Adrenal gland (tissue), 12 donors: ENCODE measurements around the gene SAMD4B. TPM values are rescaled to one million over a fixed set of nuclear protein-coding genes. Genes with fewer than 3 reads are reported as not detected.

Experiments used
- DNase-seq, 7 donors: peaks; one replicate each; pipeline ENCODE4 v3.0.0-alpha.2; 2019 to 2020
- H3K27ac ChIP-seq, 5 donors: fragments of 200-600 bp; sonication (generic) in 4 of 5; 1 replicate in 3 of 5; 2 replicates in 2 of 5; pipeline versions ENCODE4 v1.5.1 to v1.8.0; 2016 to 2020; ENCODE audit warnings: mild to moderate bottlenecking in 1 of 5
- H3K27me3 ChIP-seq: fragments of 200-600 bp; 2 replicates; pipeline ENCODE4 v1.8.0; 2021
- H3K36me3 ChIP-seq, 2 donors: fragments of 200-600 bp; replicated peaks in 1 of 2; 1 replicate in 1 of 2; 2 replicates in 1 of 2; pipeline versions ENCODE4 v1.5.1 to v1.8.0; 2018 to 2022
- H3K4me1 ChIP-seq, 2 donors: fragments of 200-600 bp; replicated peaks in 1 of 2; 1 replicate in 1 of 2; 2 replicates in 1 of 2; pipeline versions ENCODE4 v1.5.1 to v1.8.0; 2018 to 2021
- H3K4me3 ChIP-seq, 4 donors: fragments of 200-600 bp; sonication (generic) in 3 of 4; one replicate each; pipeline ENCODE4 v1.5.1; 2016 to 2018
- H3K9me3 ChIP-seq, 3 donors: fragments of 200-600 bp; sonication (generic) in 1 of 3; replicated peaks in 1 of 3; 1 replicate in 2 of 3; 2 replicates in 1 of 3; pipeline versions ENCODE4 v1.5.1 to v1.8.0; 2016 to 2021
- POLR2A ChIP-seq, 2 donors: fragments of 450-650 bp; IDR thresholded peaks; one replicate each; pipeline ENCODE4 v1.6.1; 2017; ENCODE audit warnings: antibody characterized with exemption in 2 of 2, mild to moderate bottlenecking in 2 of 2, moderate library complexity in 1 of 2
- WGBS, 4 donors: extraction: QIAGEN DNeasy Blood & Tissue Kit in 2 of 4; methylation state at CpG; one replicate each; pipeline versions ENCODE4 v1.1.5 to v1.1.7; 2013 to 2017; 5-methylcytosine and 5-hydroxymethylcytosine counted together
- intact Hi-C, 2 donors: fragments of 100-400 bp; cut with DNase I; formaldehyde crosslinking; loops; one replicate each; pipeline versions ENCODE4 v1.14.1 to v1.15.0; 2022 to 2023
- polyA plus RNA-seq, 3 donors: library from polyadenylated mRNA; stranded (reverse); fragments of 200-250 nt in 2 of 3; fragments of 350-450 nt in 1 of 3; fragmentation: Illumina TruSeq in 1 of 3; extraction: RNeasy Lipid Tissue Mini Kit (QIAGEN cat#74804) in 1 of 3; gene quantifications; one replicate each; pipeline ENCODE4 v1.2.3, GENCODE V29; 2013 to 2014
- total RNA-seq, 9 donors: library from RNA; depleted of rRNA in 4 of 9; stranded (reverse); fragments of >200 nt in 4 of 9; fragments of 120-200 nt in 1 of 9; fragmentation: NEBNext Ultra II Directional in 1 of 9; extraction: Animal tissue kit (Norgen Biotek cat#: 25700) in 1 of 9; gene quantifications; one replicate each; pipeline versions ENCODE4 v1.1.0 to v1.2.4, GENCODE V29; 2013 to 2023
- TF ChIP-seq, protein P1 (sequence below), 6 experiments: fragments of 450-650 bp in 4 of 6; fragments of 200-600 bp in 2 of 6; sonication (generic) in 1 of 6; IDR thresholded peaks; 1 replicate in 5 of 6; 2 replicates in 1 of 6; pipeline versions ENCODE4 v1.5.1 to v1.8.0; 2016 to 2021; ENCODE audit warnings: antibody characterized with exemption in 6 of 6, mild to moderate bottlenecking in 2 of 6, moderate library complexity in 1 of 6
- donor health status: healthy with polysubstance abuse.
- donor health status: Bipolar disorder and iron deficiency.
- donor health status: DM: yes; HTN: yes; CAD: no.
- donor health status: DM: no; HTN: no; CAD: no.
- donor health status: DM: no; HTN: no; CAD: no.
- donor health status: DM: yes; HTN: yes; CAD: no.

SAMD4B gene
- total and polyA plus RNA-seq, 12 donors = 37.9 to 280 (median 98.6) TPM

DNA sequence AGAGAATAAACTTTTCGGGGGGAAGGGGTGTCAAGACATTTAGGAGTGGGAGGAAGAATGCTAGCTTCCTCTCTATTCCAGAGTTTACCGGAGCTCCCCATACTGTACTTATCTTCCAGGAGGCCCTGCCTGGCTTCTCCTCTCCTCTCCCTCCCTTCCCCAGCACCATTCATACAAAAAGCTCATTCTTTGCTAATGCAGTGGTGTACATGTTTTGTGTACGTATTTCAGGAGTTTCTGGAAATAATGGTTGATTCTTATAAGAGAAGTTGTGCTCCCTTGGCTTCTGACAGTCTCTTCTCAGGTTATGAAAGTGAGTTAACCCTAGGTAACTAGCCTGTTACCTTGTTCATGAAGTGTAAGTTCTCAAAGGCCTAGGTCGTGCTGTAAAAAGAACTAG, 7.1 kb downstream of the SAMD4B start:
- peaks cover 5 to 48% of the 10 kb centered on the region in 2 donors for H3K4me1 ChIP-seq
- H3K27me3 ChIP-seq = no peaks in the 10 kb centered on the region
- peaks cover 0 to 26% of the 10 kb centered on the region in 2 donors for H3K36me3 ChIP-seq
- WGBS, 4 donors = 81 to 94% (median 89%) methylated on average over 4 of the region's 4 CpGs
- intact Hi-C loops = loop anchor here in 1 of 2 donors (5.0 kb wide), 1 partner anchor 33 kb away; no protein-coding TSS in a partner anchor
- no peak for DNase-seq
- TF ChIP-seq POLR2A (IDR thresholded peaks at IDR 0.05) = no peak
- TF ChIP-seq, protein P1, sequence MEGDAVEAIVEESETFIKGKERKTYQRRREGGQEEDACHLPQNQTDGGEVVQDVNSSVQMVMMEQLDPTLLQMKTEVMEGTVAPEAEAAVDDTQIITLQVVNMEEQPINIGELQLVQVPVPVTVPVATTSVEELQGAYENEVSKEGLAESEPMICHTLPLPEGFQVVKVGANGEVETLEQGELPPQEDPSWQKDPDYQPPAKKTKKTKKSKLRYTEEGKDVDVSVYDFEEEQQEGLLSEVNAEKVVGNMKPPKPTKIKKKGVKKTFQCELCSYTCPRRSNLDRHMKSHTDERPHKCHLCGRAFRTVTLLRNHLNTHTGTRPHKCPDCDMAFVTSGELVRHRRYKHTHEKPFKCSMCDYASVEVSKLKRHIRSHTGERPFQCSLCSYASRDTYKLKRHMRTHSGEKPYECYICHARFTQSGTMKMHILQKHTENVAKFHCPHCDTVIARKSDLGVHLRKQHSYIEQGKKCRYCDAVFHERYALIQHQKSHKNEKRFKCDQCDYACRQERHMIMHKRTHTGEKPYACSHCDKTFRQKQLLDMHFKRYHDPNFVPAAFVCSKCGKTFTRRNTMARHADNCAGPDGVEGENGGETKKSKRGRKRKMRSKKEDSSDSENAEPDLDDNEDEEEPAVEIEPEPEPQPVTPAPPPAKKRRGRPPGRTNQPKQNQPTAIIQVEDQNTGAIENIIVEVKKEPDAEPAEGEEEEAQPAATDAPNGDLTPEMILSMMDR (IDR thresholded peaks at IDR 0.05) = no peak
- no peak overlapping the region for H3K4me3 ChIP-seq
- H3K9me3 ChIP-seq = no peaks in the 10 kb centered on the region
- H3K27ac ChIP-seq = peak overlapping the region in 1 of 5 donors; percentile 1

DNA sequence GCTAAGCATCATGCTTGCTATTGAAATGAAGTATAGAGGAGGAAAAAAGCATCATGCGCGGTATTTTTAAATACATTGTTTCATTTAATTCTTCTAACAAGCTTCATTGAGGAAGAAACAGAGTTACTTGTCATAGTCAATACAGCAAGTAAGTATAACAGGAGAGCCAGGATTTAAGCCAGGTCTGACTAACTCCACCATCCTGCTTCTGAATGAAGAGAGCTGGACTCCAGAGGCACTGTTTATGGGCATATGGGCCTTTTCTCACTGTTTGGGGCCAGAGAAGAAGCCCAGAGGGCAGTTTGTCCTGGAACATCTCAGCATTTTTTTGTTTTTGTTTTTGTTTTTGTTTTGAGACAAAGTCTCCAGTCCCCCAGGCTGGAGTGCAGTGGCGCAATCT, 7.9 kb downstream of the SAMD4B start:
- Histone ChIP-seq H3K27me3 (no peaks in the 10 kb centered on the region), H3K4me1 (peaks cover 0 to 39% of the 10 kb centered on the region in 2 donors), H3K36me3 (peaks cover 0 to 34% of the 10 kb centered on the region in 2 donors), H3K27ac (no peak overlapping the region), H3K9me3 (no peaks in the 10 kb centered on the region), H3K4me3 (no peak overlapping the region)
- no peak for DNase-seq
- WGBS, 4 donors = 95 to 97% (median 96%) methylated on average over 3 of the region's 3 CpGs
- TF ChIP-seq, protein P1 (IDR thresholded peaks at IDR 0.05) = no peak
- TF ChIP-seq POLR2A (IDR thresholded peaks at IDR 0.05) = no peak
- intact Hi-C loops = no loop called here

DNA sequence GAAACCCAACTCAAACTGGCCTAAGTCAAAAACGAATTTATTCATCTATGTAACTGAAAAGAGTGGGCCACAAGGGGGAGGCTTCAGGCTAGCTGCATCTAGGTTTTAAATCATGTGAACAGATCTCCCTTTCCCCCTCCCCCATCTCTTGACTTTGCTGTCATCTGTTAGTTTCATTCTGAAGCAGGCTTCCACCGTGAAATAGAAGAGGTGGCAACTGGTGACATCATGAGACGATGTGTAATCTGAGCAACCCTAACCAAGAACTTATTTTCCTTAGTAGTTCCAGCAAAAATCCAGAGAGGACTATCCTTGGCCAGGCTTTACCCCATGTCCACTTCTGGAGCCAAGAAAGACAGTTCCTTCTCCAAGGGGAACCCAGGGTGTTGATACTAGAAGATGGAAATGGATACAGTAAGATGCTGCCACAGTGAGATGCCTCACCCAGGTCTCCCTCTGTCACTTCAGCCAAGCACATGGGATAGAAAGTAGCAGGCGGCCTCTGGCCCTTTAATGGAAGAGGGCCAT, 9.4 kb downstream of the SAMD4B start:
- Histone ChIP-seq H3K36me3 (peaks cover 0 to 49% of the 10 kb centered on the region in 2 donors), H3K4me1 (peaks cover 7 to 41% of the 10 kb centered on the region in 2 donors), H3K27me3 (no peaks in the 10 kb centered on the region), H3K4me3 (no peak overlapping the region), H3K27ac (peak overlapping the region in 1 of 5 donors; percentile 10), H3K9me3 (no peaks in the 10 kb centered on the region)
- TF ChIP-seq, protein P1 (IDR thresholded peaks at IDR 0.05) = no peak
- TF ChIP-seq POLR2A (IDR thresholded peaks at IDR 0.05) = no peak
- no peak for DNase-seq
- intact Hi-C loops = no loop called here
- WGBS, 4 donors = 53 to 69% (median 59%) methylated on average over 4 of the region's 4 CpGs

DNA sequence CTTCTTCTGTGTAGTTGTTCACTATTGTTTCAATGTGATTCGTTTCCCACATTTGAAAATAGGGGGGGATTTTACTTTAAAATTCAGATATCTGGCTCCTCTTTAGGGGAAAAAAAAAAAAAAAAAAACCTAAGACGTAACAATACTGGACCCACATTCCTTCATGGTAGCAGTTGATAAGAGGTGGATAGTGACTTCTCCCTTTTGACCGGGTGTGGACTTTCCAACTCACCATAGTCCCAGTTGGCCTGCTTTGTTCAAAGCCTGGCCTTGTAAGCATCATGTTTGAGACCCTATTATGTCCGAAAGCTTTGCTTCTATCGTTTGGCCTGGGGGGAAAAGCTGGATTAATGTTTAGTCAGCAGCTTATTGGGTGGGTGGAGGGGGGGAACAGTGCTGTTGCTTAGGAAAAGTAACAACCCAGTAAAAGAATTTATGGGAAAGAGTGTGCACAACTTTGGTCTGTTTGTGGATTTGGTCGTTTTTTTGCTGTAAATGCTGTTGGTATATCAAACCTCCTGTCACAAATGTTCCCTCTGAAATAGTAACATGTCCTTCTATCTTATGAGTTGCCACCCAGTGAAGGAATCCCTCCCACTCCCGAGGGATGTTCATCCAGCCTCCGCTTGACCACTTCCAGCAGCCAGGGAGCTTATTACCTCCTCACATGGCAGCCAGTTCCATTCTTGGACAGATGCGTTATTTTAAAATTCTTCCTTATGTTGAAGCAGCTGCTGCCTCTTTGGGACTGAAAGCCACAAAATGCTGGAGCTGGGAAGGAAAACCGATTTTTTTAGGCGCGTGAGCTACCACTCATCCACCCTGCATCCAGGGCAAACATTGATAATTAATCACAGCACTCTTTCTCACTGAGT, 10.4 kb downstream of the SAMD4B start:
- H3K4me1 ChIP-seq = peaks cover 7 to 30% of the 10 kb centered on the region in 2 donors
- H3K27me3 ChIP-seq = no peaks in the 10 kb centered on the region
- no peak overlapping the region for H3K27ac ChIP-seq
- DNase-seq = no peak
- TF ChIP-seq, protein P1 (IDR thresholded peaks at IDR 0.05) = no peak
- TF ChIP-seq POLR2A (IDR thresholded peaks at IDR 0.05) = no peak
- no peaks in the 10 kb centered on the region for H3K9me3 ChIP-seq
- no peak overlapping the region for H3K4me3 ChIP-seq
- intact Hi-C loops = no loop called here
- WGBS, 4 donors = 82 to 84% (median 84%) methylated on average over 12 of the region's 12 CpGs
- H3K36me3 ChIP-seq = peaks cover 0 to 59% of the 10 kb centered on the region in 2 donors
